ENCODE data around the gene HCRTR2. TPM values are rescaled to one million over a fixed set of nuclear protein-coding genes. Genes with fewer than 3 reads are reported as not detected.
"Not testable (repeated sequence)": the region's sequence is repeated elsewhere in the genome, so short reads cannot be mapped to it uniquely, and the experiment has no call there.

The HCRTR2 gene
- total RNA-seq, 2 donors from 2014 or later: not detected

DNA sequence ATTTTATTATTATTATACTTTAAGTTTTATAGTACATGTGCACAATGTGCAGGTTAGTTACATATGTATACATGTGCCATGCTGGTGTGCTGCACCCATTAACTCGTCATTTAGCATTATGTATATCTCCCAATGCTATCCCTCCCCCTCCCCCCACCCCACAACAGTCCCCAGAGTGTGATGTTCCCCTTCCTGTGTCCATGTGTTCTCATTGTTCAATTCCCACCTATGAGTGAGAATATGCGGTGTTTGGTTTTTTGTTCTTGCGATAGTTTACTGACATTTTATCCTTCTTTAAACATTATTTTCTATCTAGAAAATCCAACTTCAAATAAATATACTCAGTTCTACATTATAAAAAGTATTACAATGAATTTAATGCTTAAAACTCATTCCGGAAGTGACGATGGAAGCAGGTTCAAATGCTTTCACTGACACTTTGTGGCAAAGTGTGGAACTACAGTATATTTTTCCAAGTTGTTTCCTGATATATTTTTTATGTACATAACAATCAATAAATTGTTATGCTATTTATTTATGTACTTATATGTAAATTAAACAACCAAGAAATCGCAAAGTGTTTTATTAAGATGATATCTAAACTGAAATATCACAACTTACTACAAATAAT, 66.8 kb downstream of the HCRTR2 start:
- H3K27me3 ChIP-seq (replicated peaks; ENCODE audit: insufficient read depth); H3K4me3 ChIP-seq; H3K36me3 ChIP-seq; H3K9me3 ChIP-seq; DNase-seq (ENCODE audit: low spot score); H3K4me1 ChIP-seq (replicated peaks); H3K27ac ChIP-seq: not testable (repeated sequence)
- TF ChIP-seq, protein P1, sequence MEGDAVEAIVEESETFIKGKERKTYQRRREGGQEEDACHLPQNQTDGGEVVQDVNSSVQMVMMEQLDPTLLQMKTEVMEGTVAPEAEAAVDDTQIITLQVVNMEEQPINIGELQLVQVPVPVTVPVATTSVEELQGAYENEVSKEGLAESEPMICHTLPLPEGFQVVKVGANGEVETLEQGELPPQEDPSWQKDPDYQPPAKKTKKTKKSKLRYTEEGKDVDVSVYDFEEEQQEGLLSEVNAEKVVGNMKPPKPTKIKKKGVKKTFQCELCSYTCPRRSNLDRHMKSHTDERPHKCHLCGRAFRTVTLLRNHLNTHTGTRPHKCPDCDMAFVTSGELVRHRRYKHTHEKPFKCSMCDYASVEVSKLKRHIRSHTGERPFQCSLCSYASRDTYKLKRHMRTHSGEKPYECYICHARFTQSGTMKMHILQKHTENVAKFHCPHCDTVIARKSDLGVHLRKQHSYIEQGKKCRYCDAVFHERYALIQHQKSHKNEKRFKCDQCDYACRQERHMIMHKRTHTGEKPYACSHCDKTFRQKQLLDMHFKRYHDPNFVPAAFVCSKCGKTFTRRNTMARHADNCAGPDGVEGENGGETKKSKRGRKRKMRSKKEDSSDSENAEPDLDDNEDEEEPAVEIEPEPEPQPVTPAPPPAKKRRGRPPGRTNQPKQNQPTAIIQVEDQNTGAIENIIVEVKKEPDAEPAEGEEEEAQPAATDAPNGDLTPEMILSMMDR (IDR thresholded peaks at IDR 0.05): peak in 3 of 4 experiments; percentile 34 to 55 (median 50)
- intact Hi-C loops (cut with DNase I): loop anchor here (5.0 kb wide), 1 partner anchor 1259 kb away; no protein-coding TSS in a partner anchor
- 44% methylated on average over 6 of the region's 6 CpGs for WGBS

GRCh38 chr6:55250400-55250799, 76.1 kb downstream of the HCRTR2 start:
- intact Hi-C loops (cut with DNase I): no loop called here
- Histone ChIP-seq H3K4me3 (no peak overlapping the region), H3K27me3 (replicated peaks; ENCODE audit: insufficient read depth) (no peaks in the 10 kb centered on the region), H3K36me3 (no peaks in the 10 kb centered on the region), H3K9me3 (no peaks in the 10 kb centered on the region), H3K4me1 (replicated peaks) (no peaks in the 10 kb centered on the region), H3K27ac (no peak overlapping the region)
- WGBS: 28% methylated on average over 1 of the region's 1 CpG
- DNase-seq (ENCODE audit: low spot score): no peak
- TF ChIP-seq POLR2AphosphoS5 (IDR thresholded peaks at IDR 0.05): no peak
- TF ChIP-seq POLR2A (IDR thresholded peaks at IDR 0.05): no peak
- TF ChIP-seq, protein P1 (IDR thresholded peaks at IDR 0.05): no peak

- intact Hi-C loops (cut with DNase I): no loop called here
- 49% methylated on average over 10 of the region's 10 CpGs for WGBS
- no peak overlapping the region for H3K4me3 ChIP-seq
- H3K36me3 ChIP-seq: no peaks in the 10 kb centered on the region
- no peak overlapping the region for H3K27ac ChIP-seq
- no peaks in the 10 kb centered on the region for H3K4me1 ChIP-seq (replicated peaks)
- TF ChIP-seq, protein P1 (IDR thresholded peaks at IDR 0.05): no peak
- TF ChIP-seq POLR2A (IDR thresholded peaks at IDR 0.05) (no peak), POLR2AphosphoS5 (IDR thresholded peaks at IDR 0.05) (no peak)
- no peaks in the 10 kb centered on the region for H3K9me3 ChIP-seq
- H3K27me3 ChIP-seq (replicated peaks; ENCODE audit: insufficient read depth): no peaks in the 10 kb centered on the region
- DNase-seq (ENCODE audit: low spot score): no peak
Measured at GRCh38 chr6:55255113-55255512, 80.8 kb downstream of the HCRTR2 start.

- WGBS: 77% methylated on average over 2 of the region's 2 CpGs
- Histone ChIP-seq H3K36me3 (no peaks in the 10 kb centered on the region), H3K27me3 (replicated peaks; ENCODE audit: insufficient read depth) (no peaks in the 10 kb centered on the region), H3K9me3 (no peaks in the 10 kb centered on the region), H3K4me3 (no peak overlapping the region), H3K27ac (no peak overlapping the region), H3K4me1 (replicated peaks) (no peaks in the 10 kb centered on the region)
- no peak for DNase-seq (ENCODE audit: low spot score)
- intact Hi-C loops (cut with DNase I): no loop called here
- no peak for TF ChIP-seq POLR2A (IDR thresholded peaks at IDR 0.05)
- TF ChIP-seq, protein P1 (IDR thresholded peaks at IDR 0.05): no peak
- no peak for TF ChIP-seq POLR2AphosphoS5 (IDR thresholded peaks at IDR 0.05)
Measured at GRCh38 chr6:55260181-55260580, 85.9 kb downstream of the HCRTR2 start.

- Histone ChIP-seq H3K27ac (no peak overlapping the region), H3K4me3 (no peak overlapping the region), H3K36me3 (no peaks in the 10 kb centered on the region), H3K9me3 (no peaks in the 10 kb centered on the region), H3K27me3 (replicated peaks; ENCODE audit: insufficient read depth) (no peaks in the 10 kb centered on the region), H3K4me1 (replicated peaks) (no peaks in the 10 kb centered on the region)
- no peak for TF ChIP-seq POLR2AphosphoS5 (IDR thresholded peaks at IDR 0.05)
- TF ChIP-seq, protein P1 (IDR thresholded peaks at IDR 0.05): no peak
- no peak for TF ChIP-seq POLR2A (IDR thresholded peaks at IDR 0.05)
- intact Hi-C loops (cut with DNase I): no loop called here
- WGBS: 82% methylated on average over 4 of the region's 4 CpGs
- DNase-seq (ENCODE audit: low spot score): no peak
Measured at GRCh38 chr6:55265409-55266114, 91.2 kb downstream of the HCRTR2 start.

Measured in prostate gland (tissue), 2 donors.